Measurements from ENCODE around the gene PARK7.

DNA sequence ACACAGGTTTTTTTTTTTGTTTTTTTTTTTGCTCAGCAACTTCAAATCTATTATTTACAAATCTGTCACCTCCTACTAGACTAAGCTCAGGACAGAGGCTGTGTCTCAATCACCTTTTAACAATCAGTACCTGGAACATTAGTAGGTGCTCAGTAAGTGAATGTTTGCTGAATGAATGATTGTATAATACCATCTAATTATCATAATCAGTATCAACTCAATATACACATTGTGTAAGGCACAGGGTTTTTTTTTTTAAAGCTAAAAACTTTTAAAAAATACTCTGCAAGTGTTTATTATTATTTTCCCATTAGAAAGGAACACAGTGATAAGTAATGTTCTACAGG is 55.4 kb downstream of the PARK7 start:
- TF ChIP-seq, protein P1, sequence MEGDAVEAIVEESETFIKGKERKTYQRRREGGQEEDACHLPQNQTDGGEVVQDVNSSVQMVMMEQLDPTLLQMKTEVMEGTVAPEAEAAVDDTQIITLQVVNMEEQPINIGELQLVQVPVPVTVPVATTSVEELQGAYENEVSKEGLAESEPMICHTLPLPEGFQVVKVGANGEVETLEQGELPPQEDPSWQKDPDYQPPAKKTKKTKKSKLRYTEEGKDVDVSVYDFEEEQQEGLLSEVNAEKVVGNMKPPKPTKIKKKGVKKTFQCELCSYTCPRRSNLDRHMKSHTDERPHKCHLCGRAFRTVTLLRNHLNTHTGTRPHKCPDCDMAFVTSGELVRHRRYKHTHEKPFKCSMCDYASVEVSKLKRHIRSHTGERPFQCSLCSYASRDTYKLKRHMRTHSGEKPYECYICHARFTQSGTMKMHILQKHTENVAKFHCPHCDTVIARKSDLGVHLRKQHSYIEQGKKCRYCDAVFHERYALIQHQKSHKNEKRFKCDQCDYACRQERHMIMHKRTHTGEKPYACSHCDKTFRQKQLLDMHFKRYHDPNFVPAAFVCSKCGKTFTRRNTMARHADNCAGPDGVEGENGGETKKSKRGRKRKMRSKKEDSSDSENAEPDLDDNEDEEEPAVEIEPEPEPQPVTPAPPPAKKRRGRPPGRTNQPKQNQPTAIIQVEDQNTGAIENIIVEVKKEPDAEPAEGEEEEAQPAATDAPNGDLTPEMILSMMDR (IDR thresholded peaks at IDR 0.05; ENCODE audit: borderline replicate concordance, extremely low read depth, low read length, poor library complexity, severe bottlenecking) = no peak
- TF ChIP-seq EZH2 (IDR thresholded peaks at IDR 0.05; ENCODE audit: borderline replicate concordance, low read depth, low read length, severe bottlenecking) = no peak
